ENCODE data around the gene ENTHD1.

Gene ENTHD1

DNA sequence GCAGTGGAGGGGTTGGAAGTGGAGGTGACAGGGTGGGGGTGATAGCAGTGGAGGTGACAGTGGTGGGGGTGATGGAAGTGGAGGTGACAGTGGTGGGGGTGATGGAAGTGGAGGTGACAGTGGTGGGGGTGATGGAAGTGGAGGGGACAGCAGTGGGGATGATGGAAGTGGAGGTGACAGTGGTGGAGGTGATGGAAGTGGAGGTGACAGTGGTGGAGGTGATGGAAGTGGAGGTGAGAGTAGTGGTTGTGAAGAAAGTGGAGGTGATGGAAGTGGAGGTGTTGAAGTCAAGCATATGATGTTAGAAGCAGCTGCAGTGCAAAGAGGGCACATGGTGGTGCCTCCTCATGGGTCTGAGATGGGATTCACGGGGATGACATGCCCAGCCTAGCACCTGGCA lies 181.5 kb downstream of the ENTHD1 start:
- DNase-seq: no peak

DNA sequence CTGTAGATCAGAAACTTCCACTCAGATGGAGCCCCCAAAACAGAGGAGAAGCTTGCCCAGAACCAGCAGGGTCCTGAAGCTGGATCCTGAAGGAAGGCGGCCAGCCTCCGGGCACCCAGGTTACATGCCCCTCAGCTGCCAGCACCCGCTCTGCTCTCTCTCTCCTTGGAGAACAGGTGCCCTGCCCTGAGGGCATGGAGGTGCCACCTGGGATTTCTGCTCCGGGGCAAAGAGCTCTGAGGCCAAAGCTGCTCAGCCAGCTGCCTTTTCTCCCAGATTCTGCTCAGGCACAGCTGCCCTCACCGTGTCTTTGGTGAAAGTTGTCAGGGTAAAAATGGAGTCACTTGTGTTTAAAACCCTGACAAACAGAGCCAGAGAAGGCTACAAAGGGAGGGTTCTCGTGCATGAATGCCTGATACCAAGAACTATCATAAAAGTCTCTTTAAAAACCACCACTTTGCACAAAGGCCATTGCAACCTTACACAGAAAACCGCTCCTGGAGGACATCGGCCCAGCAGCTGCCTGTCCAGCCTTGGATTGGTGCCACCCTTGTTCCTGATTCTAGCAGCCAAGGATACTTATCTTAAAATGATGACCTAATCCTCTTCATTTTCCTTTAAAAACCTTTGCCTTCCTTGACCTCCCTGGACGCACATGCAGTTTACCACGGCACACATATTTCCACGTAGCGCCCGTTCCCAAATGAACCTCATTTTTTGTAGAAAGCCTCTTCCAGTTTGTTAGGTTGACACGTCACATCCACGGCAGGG lies 183.0 kb downstream of the ENTHD1 start:
- no peak for DNase-seq

- no peak for DNase-seq
These were observed 185.7 kb downstream of the ENTHD1 start for GRCh38 chr22:39707816-39708215.

DNA sequence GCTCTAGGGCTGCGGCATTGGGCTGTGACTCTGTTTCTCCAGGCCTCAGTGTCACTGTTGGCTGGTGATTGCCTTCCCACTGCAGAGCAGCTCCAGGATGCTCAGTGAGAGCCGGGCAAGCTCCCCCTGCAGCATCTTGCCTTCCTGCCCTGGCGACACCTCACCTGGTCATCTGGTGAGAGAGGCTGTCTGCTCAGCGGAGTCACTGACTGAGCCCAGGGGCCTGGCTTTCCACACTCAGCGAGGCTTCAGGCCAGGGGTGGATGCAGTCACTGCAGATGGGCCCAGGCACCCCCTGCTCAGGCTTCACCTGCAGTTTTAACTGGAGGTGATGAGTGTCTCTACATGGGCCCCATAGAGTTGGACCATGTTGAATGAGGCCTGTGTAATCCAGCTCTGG lies 186.2 kb downstream of the ENTHD1 start:
- no peak for DNase-seq

GRCh38 chr22:39706376-39707140 lies 187.0 kb downstream of the ENTHD1 start:
- DNase-seq: no peak

DNA sequence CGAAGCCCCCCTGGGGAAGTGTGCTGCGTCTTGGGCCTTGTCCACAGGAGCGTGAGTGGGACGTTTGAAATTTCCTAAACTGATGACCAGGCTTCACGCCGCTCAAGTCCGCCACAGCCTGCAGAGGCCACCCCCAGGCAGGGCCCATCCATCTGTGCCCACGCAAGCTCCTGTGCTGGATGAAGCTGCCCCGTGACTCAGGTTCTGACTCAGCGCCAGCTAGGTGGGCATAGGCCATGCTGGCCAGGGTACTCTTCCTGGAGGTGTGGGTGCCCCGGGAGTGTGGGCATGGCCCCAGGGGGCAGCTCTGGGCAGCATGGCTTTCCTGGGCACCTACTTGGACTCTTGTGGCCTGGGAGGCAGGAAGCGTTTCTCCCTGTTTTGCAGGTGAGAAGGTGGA lies 188.2 kb downstream of the ENTHD1 start:
- no peak for DNase-seq

DNA sequence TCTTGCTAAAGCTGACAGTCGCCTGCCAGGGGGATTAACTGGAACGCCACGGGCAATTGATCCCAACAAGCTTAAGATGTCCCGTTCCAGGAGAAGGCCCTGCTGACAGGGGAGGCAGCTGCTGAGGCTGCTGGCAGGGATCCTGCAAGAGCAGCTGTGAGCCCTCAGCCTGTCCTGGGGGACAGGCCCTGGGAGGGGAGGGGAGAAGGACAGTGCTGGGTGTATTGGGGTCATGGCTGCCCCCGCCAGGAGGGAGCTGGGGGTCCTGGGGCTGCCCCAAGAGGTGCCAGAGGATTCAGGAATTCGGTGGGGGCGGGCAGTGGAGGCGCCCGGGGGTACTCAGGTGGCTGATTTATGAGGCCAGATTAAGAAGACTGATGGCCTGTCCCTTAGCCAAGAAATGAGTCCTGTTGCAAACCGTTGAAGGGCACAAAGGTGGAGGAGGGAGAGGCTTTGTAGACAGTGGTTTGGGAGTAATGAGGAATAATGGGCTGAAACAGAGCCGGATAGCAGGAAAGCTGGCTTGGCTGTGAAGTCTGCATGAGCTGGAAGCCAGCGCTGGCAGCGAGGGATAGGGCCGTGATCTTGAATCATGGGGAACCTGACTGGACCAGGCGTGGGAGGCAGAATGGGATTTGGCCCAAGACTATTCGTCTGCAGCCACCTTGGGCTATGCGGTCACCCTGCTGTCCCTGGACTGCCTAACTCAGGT lies 189.5 kb downstream of the ENTHD1 start:
- no peak for DNase-seq

- DNase-seq: no peak
These were observed 190.5 kb downstream of the ENTHD1 start for GRCh38 chr22:39703091-39703490.

DNA sequence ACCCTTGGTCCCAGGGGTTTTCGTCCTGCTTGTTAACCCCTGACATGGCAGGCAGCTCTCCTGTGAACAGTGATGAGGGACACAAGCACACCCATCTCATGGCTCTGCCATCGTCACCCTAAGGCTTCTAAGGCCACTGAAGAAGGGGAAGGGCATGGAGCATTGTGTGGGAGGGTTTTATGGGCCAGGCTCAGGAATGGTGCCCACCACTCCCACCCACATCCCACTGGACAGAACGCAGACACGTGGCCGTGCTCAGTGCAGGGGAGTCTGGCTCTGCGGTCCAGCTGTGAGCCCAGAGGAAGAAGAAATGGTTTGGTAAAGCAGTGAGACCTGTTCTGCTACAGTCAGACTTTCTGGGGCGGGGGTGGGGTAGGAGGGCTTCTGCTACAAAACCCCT lies 193.0 kb downstream of the ENTHD1 start:
- no peak for DNase-seq

GRCh38 chr22:39699631-39700360 lies 193.8 kb downstream of the ENTHD1 start:
- no peak for DNase-seq

DNA sequence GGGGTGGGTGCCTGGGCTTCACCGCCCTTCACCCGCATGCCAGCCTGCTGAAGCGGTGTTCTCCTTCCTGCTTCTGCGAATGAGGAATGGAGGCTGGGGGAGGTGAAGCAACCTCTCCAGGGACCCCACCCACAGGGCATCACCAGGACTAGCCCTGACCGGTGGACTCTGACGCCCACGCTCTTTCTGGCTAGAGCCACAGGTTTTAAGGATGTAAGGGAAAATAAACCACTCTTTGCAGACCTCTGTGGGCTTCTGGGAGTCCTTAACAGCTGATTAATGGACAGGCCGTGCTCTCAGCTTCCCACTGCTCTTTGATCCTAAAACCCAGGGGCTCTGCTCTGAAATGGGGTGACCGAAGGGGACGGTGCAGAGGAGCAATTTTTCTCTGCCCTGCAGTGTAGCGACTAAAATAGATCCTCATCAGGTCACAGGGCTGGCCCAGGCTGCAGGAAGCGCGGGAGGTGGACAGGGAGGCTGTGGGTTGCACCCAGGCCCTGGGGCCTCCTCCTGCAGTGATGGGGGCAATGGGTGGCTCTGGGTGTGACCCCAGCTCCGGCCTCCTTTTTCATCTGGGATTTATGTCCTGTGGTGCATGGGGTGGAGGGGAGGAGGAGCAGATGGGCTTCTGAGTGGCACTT lies 195.7 kb downstream of the ENTHD1 start:
- no peak for DNase-seq

DNA sequence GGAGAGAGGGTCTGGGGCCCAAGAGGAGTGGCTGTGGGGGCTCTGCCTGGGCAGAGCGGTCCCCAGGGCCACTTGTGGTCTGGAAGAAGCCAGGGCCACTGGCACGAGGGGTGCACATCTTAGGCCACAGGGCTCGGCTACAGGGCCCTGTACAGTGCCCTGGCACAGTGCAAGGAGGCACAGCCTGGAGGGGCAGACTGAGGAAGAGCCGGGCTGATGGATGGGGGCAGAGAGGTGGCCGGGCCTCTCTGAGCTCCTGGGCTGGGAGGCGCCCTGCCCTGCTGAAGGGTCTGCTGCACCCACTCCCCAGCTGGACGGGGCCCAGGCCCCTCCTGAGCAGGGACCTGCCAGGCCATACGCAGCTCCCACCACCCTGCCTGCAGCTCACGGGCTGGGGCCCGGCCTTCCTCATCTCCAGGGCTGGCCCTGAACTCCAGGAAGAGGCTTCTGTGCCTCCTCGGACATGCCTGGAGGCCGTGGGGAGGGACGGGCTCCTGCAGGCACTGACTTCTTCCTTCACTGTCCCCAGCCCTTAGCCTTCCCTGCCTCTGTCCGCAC lies 199.5 kb downstream of the ENTHD1 start:
- no peak for DNase-seq

All from CD4-positive, alpha-beta T cell treated with Interleukin-4 for 1 hour (primary cell).